AG20443 (cell line): ENCODE measurements around the gene NPVF.
A peak's percentile ranks its signal among the peaks of the same experiment; 100 is the strongest.

Experiments
- DNase-seq: peaks from one replicate; pipeline ENCODE4 v3.0.0; 2012; ENCODE audit warnings: low spot score, mixed read lengths

The NPVF gene

DNA sequence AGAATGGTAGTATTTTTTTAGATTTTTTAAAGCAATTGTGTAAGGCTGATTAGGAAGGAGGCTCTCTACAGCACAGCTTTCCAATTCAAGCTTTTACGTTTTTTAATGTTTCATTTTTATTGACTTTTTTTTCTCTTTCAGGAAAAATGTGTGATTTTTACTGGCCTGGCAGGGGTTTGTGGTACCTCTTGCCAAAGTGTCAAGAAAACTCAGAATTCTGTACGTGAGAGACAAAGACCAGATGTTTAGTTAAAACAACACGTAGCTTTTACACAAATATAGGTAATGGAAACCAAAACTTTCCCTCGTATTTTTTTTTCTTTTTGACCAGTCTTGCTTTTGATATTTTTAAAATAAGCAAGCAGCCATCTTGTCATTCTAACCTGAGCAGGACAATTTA is 6.0 kb upstream of the NPVF start:
- no peak for DNase-seq

DNA sequence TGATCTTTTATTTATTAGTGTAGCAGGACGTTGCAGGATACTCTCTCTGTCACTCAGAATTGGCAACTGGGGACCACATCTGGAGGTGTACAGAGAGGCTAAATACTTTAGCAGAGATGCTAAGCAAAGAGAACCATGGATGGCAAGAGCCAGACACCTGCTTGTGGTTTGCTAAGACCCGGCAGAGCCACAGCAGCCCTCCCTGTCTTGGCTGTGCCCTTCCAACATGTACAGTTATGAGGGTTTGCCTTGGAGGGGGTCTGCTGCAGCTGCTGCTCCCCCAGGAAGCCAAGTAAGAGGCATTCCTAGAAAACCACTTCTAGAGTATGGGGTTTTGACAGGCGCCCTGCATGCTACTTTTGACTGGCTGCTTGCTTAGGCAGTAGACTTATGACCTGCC is 5.1 kb downstream of the NPVF start:
- no peak for DNase-seq

DNA sequence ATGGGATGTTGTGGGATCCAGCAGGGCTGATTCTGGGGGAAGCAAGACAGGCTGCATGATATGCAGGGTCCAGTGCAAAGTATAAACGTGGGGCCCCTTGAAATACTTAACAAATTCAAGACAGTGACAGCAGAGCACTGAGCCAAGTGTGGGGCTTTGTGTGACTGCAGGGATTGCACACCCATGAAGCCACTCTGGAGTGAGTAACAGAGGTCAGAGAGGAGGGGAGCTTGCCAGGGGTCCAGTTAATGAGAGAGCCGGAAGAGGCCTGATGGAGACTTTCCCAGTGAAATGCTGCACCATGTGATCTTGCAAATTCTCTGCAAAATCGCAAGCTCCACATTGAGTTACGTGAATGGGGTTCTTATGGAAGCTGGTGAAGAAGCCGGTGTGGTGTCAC is 5.6 kb downstream of the NPVF start:
- no peak for DNase-seq

DNA sequence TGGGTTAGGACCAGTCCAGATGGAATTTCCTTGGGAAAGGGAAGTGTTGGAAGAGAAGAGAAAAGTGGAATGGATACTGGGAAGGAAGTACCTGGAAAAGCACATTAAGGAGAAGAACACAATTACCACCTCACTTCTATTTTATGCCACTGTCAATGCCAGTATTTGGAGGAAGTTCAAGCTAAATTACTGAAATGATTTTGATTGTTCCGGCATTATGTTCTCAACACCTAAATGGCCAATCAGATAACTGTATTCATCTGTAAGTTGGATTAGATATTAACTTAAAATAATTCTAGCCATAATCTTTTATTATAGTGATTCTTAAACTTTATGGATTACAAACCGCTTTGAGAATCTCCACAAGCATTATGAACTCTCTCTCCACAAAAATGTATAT is 7.3 kb downstream of the NPVF start:
- DNase-seq = no peak

DNA sequence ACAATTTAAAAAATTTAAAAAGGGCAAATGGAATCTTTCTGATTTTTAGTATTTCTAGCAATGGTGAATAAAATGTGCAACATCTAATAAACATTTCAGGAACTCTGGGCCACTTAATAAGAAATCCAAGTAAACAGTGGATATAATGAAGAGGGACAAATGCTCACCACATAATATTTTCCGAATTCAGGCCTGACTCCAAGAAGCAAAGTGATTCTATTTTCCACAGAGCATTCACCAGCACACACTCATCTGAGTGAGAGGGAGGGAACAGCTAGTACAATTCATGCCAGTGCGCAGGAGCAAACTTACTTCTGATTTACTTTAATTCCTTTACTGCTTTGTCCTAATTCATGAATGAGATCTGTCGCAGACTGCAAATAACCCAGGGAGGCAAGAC is 10.1 kb downstream of the NPVF start:
- no peak for DNase-seq

DNA sequence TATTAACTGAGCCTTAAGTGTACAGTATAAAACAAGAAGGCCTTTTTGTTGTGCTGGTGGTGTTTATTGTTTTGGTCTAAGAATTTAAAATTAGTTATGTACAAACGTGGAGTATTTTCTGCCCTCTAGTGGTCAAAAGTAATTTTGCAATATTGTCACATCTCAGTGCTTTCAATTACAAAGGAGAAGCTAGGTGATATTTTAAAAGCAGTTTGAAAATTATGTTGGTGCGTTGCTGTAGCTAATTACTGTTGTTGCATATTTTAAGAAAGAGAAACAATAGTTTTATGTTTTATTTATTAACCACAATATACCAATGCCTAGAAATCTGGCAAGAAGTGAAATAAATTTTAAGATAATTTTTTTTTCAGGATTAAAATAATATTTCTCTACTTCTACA is 11.4 kb downstream of the NPVF start:
- DNase-seq = peak; percentile 22

DNA sequence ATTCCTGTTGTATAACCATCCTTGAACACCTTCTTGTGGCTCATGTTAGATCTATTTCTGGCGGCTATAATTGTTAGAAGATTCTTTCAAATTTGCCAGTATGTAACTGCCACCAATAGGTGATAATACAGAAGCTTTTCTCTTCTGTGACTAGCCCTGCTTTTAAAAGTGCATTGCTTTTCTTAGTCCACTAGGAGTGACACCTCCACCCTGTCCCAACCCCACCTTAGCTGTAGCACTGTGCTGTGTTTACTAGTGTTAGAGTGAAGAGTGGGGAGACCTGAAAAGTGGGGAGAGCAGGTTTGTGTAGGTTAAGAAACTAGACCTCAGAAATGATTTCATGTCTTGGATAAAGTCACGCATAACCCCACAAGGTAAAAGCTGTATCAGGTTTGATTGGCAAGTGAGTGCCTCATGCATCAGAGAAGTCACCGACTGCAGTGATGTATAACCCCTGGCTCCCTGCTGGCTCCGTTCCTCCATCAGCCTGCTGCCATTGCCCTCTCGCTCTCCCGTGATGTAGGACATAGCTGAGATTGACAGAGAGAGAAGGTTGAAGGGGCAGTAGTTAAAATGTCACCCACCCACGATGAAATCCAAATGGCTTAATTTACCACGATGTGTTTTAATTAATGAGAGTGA is 12.5 kb downstream of the NPVF start:
- DNase-seq = no peak

DNA sequence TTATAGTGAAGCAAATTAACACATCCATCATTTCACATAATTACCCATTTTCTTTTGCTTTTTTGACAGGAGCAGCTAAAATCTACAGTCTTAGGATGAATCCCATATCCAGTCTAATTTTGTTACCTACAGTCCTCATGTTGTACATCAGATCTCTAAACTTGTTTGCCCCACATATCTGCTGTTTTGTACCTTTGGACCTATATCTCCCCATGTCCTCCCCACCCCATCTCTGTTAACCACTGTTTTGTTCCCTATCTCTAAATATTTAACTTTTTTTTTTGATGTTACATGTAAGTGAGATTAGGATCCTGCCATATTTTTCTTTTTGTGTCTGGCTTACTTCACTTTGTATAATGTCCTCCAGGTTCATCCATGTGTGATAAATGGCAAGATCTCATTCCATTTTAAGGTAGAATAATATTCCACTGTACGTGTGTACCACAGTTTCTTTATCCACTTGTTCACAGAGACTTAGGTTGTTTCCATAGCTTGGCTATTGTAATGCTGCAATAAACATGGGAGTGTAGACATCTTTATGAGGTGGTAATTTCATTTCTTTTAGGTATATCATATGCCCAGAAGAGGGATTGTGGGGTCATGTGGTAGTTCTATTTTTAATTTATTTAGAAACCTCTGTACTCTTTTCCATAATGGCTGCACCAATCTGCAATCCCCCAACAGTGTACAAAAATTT is 19.6 kb downstream of the NPVF start:
- no peak for DNase-seq

DNA sequence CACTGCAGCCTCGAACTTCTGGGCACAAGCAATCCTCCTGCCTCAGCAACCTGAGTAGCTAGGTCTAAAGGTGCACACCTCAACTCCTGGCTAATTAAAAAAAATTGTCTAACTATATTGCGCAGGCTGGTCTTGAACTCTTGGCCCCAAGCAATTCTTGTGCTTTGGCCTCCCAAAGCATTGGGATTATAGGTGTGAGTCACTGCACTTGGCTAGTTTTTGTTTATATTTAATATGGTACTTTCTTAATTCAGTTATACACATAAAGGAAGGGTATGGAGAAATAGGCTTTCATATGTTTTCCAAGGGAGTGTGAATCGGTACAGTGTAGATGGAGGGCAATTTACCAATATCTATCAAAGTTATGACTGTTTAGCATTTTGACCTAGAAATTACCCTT is 20.4 kb downstream of the NPVF start:
- DNase-seq = no peak

DNA sequence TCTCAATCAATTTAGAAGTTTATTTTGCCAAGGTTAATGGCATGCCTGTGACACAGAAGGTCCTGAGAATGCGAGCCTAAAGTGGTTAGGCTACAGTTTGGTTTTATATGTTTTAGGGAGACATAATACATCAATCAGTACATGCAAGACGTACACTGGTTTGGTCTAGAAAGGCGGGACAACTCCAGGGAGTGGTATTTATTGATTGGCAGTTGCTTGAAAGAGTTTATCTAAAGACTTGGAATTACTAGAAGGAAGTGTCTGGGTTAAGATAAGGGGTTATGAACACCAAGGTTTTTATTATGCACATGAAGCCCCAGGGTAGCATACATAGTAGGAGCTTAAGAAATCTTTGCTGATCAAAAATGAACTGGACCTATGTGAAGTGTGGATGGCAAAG is 21.5 kb downstream of the NPVF start:
- DNase-seq = no peak

DNA sequence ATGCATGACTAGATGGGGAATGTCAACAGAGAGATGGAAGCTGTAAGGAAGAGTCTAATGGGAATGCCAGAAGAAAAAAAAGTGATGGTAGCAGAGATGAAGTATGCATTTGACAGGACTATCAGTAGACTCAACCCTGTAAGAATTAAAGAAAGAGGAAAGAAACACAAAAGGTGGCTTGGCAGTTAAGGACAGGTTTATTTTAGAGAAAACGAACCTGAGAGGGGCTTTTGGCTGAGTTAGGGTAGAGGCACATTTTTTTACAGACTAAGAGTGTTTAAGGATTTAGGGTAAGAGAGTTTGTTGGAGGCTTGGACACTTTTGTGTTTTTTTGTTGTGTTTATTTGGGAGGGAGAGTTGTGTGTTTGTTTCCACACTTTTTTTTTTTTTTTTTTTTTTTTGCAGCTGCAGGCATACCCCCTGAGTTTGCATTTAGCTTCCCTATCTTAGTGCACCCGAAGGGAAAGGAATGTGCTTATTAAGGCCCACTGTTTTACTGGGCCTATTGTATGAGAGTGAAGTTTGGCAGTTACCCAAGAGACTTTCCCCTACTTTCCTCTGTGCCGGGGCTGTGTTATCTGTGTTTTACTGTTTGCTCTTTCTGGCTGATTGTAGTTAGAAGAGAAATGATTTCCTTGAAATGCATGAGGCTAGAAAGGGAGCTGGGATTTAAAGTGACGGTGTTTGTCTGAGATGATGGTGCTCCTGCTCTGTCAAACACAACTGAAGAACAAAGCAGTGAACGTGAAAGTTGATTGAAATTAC is 32.0 kb downstream of the NPVF start:
- no peak for DNase-seq

DNA sequence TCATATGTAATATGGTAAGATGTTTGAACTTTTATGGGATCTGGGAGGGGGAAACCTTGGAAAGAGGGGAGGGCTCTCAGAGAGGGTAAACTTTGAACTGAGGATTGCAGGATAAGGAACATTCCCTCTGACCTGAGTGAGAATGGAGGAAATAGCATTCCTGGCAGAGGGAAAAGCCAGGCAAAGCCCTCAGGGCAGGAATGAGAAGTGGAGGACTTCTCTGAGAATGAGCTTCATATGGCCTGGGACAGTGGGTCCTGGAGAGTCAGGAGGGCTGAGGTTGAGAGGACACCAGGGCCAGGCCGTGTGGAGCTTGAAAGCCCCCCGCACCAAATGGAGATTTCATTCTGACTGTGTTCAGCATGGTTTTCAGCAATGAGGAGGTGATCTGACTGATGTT is 34.2 kb downstream of the NPVF start:
- DNase-seq = no peak

DNA sequence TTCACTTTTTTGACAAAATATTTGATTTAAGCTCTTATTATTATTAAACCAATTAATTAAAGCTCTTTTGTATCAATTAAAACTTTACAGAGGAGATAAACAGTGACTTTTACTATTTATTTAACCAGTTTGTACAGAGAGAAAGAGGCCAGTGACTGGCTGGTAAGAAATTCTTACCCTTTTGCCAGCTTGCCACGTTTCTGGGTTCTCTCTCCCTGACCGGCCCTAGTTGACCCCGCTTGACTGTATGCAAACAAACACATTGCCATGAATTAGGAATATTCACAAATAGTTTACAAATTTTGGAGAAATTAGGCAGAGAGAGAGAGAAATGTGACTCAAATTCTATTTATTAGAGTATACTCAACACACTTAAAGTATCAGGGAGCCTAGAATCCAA is 36.2 kb downstream of the NPVF start:
- no peak for DNase-seq

DNA sequence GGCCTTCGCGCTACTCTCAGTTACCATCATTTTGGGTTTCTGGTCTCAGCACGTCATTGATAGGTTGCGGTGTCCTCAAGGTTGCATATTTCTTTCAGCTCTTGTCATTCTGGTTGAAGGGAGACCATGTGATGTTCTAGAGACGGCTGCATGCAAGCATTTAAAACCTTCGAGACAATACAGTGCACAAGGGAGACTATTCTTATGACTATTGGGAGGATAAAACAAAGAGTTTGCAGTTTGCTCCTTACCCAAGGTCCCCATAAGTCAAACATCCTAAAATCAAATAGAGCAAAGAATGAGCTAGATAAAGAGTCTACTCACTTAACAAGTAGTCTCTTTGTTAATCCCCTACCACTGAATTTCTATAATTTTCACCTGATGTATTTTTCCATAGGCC is 39.1 kb downstream of the NPVF start:
- no peak for DNase-seq

DNA sequence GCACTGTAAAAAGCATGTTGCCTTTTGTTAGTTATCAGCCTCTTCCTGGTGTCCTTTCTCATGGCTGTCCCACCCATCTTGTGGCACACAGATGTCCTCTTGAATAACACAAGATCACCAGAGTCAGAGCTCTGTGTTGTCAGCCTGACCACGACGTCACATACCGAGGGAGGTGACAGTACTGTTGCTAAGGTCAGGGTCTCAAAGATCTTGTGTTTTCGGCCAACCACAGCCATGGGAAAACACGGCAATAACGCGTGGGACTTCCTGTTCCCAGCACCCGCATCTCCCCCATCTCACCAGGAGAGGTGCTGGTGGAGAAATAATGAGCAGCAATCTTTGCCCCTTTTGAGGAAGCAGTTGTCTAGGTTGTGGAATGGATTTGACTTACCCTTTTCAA is 40.4 kb downstream of the NPVF start:
- DNase-seq = no peak

DNA sequence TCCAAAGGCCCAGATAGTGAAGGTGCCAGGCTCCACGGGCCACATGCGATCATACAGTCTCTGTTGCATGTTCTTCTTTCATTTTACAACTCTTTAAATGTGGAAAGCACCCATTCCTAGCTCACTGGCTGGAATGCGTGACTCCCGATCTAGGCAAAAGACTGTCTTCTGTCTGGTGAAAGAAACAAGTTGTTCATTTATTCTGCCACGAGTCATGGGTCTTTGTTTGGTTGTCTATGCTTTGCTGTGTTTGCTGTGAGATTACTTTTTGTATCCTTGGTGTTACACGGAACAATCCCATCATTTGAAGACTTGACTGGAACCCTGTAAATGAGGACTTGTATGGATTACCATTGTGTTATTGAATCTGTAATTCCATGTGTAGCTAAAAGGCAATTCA is 41.9 kb downstream of the NPVF start:
- DNase-seq = no peak

DNA sequence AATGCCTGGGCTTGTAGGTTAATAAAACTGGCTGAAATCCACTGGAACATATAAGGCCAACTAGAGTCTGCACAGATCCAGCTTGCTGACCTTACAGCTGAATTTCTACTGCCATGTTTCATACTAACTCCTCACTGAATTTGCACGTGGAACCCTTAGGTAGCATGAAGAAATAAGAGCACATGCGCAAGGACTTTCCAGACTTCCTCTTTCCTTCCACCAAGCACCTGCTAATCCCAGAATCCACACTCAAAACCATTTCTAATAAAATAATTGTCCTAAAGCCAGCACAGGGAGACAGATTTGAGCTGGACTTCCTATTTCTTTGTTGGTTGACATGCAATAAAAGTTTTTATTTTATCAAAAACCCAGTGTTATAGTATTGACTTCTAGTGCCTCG is 46.8 kb downstream of the NPVF start:
- DNase-seq = no peak

DNA sequence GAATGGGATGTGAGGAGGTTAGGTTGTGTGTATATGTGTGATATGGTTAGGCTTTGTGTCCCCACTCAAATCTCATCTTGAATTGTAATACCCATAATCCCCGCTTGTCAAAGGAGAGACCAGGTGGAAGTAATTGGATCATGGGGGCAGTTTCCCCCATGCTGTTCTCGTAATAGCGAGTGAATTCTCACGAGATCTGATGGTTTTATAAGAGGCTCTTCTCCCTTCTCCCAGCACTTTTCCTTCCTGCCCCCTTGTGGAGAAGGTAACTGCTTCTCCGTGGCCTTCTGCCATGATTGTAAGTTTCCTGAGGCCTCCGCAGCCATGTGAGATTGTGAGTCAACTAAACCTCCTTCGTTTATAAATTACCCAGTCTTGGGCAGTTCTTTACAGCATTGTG is 47.3 kb downstream of the NPVF start:
- DNase-seq = no peak

DNA sequence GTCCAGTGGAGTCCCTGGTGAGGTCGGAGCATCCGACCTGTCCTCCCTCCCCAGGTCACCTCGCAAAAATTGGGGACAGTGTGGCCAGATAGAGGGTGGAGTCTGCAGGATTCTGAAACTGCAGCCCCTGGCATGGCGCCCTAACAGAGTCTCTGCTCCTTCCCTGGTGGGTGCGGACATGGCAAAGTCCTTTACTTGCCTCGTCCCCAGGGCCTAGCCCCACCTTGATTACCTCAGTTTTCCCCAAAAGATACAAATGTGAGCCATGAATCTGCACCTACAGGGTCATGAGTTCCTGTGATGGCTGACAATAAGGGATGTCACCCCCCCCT is 47.7 kb downstream of the NPVF start:
- DNase-seq = no peak

DNA sequence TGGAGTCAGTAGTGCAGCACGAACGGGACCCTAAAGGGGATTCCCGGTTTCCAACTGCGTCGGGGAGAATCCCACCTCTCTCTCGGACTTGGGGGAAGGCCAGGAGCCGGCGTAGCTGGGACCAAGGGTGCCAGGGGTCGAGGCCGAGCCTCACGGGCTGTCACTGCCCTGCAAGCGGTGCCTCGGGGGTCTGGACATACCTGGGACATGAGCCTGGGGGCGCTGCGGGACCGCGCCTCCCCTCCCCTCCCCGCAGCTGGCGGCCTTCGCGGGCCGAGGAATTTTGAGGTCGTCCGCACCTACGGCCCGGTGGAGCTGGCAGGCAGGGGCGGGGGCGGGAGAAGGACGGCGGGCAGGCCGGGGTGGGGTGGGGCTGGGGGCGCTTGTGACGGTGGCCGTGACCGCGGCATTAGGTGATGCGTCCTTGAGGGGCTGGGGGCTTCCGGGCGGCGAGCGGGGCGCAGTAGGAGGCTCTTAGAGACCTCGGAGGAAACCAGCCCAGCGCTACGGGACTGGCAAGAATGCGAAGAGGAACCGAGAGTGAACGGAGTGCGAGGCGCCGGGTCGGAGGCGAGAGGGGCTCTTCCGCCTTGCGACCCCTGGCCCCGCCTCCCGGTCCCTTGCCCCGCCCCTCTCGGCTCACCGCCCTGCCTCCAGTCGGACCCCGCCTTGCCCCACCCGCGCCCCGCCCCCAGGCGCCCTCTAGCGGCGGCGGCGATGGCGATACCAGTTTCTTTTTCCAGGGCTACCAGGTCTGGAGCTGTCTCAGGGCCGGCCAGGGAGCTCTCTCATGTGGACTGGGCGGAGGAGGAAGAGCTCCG is 48.3 kb downstream of the NPVF start:
- peak; percentile 98 for DNase-seq

DNA sequence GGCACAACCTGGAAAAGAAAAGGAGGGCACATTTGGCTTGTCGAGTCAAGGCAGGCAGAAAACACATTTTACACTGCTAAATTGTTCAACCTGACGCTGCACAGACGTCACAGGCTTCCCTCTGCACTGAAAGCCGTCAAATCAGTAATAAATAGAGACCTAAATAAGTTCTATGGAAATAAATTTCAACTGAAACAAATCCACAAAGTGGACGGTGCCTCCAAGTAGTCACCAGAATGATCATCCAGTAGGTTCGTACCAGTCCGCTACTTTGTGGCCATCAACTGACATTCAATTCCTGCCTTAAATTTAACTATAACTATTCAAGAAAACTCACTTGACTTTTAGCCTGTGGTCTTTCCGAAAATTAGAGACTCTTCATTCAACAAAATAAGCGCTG is 49.0 kb downstream of the NPVF start:
- DNase-seq = no peak
